WTC11 (cell line): ENCODE measurements around the gene HSF2BP.

ENCODE experiments used
- JUN ChIP-seq: sonication (generic); formaldehyde crosslinking; IDR thresholded peaks from 2 replicates; pipeline ENCODE4 v1.8.0; 2023; ENCODE audit warnings: mild to moderate bottlenecking, missing genetic modification reagents
- TCF7 ChIP-seq: sonication (generic); formaldehyde crosslinking; IDR thresholded peaks from 2 replicates; pipeline ENCODE4 v1.8.0; 2022; ENCODE audit warnings: mild to moderate bottlenecking, low read depth, missing genetic modification reagents, moderate library complexity
- ZNF263 ChIP-seq: sonication (generic); formaldehyde crosslinking; IDR thresholded peaks from 2 replicates; pipeline ENCODE4 v1.8.1; 2022; ENCODE audit warnings: low read depth, mild to moderate bottlenecking, moderate library complexity, missing genetic modification reagents

- TF ChIP-seq TCF7 (CRISPR knock-in tag) = no peak
- TF ChIP-seq JUN (CRISPR knock-in tag) = no peak
- TF ChIP-seq ZNF263 (CRISPR knock-in tag) = no peak
Measured at GRCh38 chr21:43658088-43658741, 1.1 kb downstream of the HSF2BP start.
